ENCODE data around the gene WNK3.

Gene WNK3

GRCh38 chrX:54320067-54320466, 37.8 kb downstream of the WNK3 start:
- no peak for DNase-seq (ENCODE audit: insufficient read length, low spot score)
- TF ChIP-seq PAX5 (IDR thresholded peaks at IDR 0.05; ENCODE audit: insufficient read depth, low read length, severe bottlenecking) (no peak), POU2F2 (IDR thresholded peaks at IDR 0.05; ENCODE audit: low read depth, low read length) (no peak), POLR2AphosphoS5 (IDR thresholded peaks at IDR 0.05; ENCODE audit: low read depth, low read length) (no peak), TAF1 (IDR thresholded peaks at IDR 0.05; ENCODE audit: low read depth, low read length) (no peak), SPI1 (IDR thresholded peaks at IDR 0.05; ENCODE audit: low read depth, low read length) (no peak), POLR2A (IDR thresholded peaks at IDR 0.05; ENCODE audit: low read depth, low read length) (no peak)
- FAIRE-seq: no peak

- no peak for TF ChIP-seq SPI1 (IDR thresholded peaks at IDR 0.05; ENCODE audit: low read depth, low read length)
- no peak for TF ChIP-seq POLR2A (IDR thresholded peaks at IDR 0.05; ENCODE audit: low read depth, low read length)
- TF ChIP-seq POU2F2 (IDR thresholded peaks at IDR 0.05; ENCODE audit: low read depth, low read length): no peak
- TF ChIP-seq PAX5 (IDR thresholded peaks at IDR 0.05; ENCODE audit: insufficient read depth, low read length, severe bottlenecking): no peak
- TF ChIP-seq TAF1 (IDR thresholded peaks at IDR 0.05; ENCODE audit: low read depth, low read length): no peak
- TF ChIP-seq POLR2AphosphoS5 (IDR thresholded peaks at IDR 0.05; ENCODE audit: low read depth, low read length): no peak
- FAIRE-seq (no peak), DNase-seq (ENCODE audit: insufficient read length, low spot score) (no peak)
These were observed 51.5 kb downstream of the WNK3 start for GRCh38 chrX:54306379-54306778.

GRCh38 chrX:54301516-54301915, 56.3 kb downstream of the WNK3 start:
- FAIRE-seq: no peak
- DNase-seq (ENCODE audit: insufficient read length, low spot score): no peak
- TF ChIP-seq POLR2A (IDR thresholded peaks at IDR 0.05; ENCODE audit: low read depth, low read length): no peak
- TF ChIP-seq PAX5 (IDR thresholded peaks at IDR 0.05; ENCODE audit: insufficient read depth, low read length, severe bottlenecking): no peak
- no peak for TF ChIP-seq SPI1 (IDR thresholded peaks at IDR 0.05; ENCODE audit: low read depth, low read length)
- no peak for TF ChIP-seq POU2F2 (IDR thresholded peaks at IDR 0.05; ENCODE audit: low read depth, low read length)
- TF ChIP-seq POLR2AphosphoS5 (IDR thresholded peaks at IDR 0.05; ENCODE audit: low read depth, low read length): no peak
- no peak for TF ChIP-seq TAF1 (IDR thresholded peaks at IDR 0.05; ENCODE audit: low read depth, low read length)

GRCh38 chrX:54294306-54294705, 63.5 kb downstream of the WNK3 start:
- FAIRE-seq (no peak), DNase-seq (ENCODE audit: insufficient read length, low spot score) (no peak)
- TF ChIP-seq PAX5 (IDR thresholded peaks at IDR 0.05; ENCODE audit: insufficient read depth, low read length, severe bottlenecking) (no peak), POLR2A (IDR thresholded peaks at IDR 0.05; ENCODE audit: low read depth, low read length) (no peak), SPI1 (IDR thresholded peaks at IDR 0.05; ENCODE audit: low read depth, low read length) (no peak), POLR2AphosphoS5 (IDR thresholded peaks at IDR 0.05; ENCODE audit: low read depth, low read length) (no peak), POU2F2 (IDR thresholded peaks at IDR 0.05; ENCODE audit: low read depth, low read length) (no peak), TAF1 (IDR thresholded peaks at IDR 0.05; ENCODE audit: low read depth, low read length) (no peak)

- no peak for TF ChIP-seq POLR2AphosphoS5 (IDR thresholded peaks at IDR 0.05; ENCODE audit: low read depth, low read length)
- TF ChIP-seq SPI1 (IDR thresholded peaks at IDR 0.05; ENCODE audit: low read depth, low read length): no peak
- TF ChIP-seq POLR2A (IDR thresholded peaks at IDR 0.05; ENCODE audit: low read depth, low read length): no peak
- TF ChIP-seq POU2F2 (IDR thresholded peaks at IDR 0.05; ENCODE audit: low read depth, low read length): no peak
- no peak for TF ChIP-seq PAX5 (IDR thresholded peaks at IDR 0.05; ENCODE audit: insufficient read depth, low read length, severe bottlenecking)
- TF ChIP-seq TAF1 (IDR thresholded peaks at IDR 0.05; ENCODE audit: low read depth, low read length): no peak
- DNase-seq (ENCODE audit: insufficient read length, low spot score) (no peak), FAIRE-seq (no peak)
These were observed 65.1 kb downstream of the WNK3 start for GRCh38 chrX:54292755-54293154.

- no peak for DNase-seq (ENCODE audit: insufficient read length, low spot score)
- TF ChIP-seq TAF1 (IDR thresholded peaks at IDR 0.05; ENCODE audit: low read depth, low read length): no peak
- TF ChIP-seq POLR2AphosphoS5 (IDR thresholded peaks at IDR 0.05; ENCODE audit: low read depth, low read length): no peak
- no peak for TF ChIP-seq POU2F2 (IDR thresholded peaks at IDR 0.05; ENCODE audit: low read depth, low read length)
- TF ChIP-seq POLR2A (IDR thresholded peaks at IDR 0.05; ENCODE audit: low read depth, low read length): no peak
- no peak for TF ChIP-seq PAX5 (IDR thresholded peaks at IDR 0.05; ENCODE audit: insufficient read depth, low read length, severe bottlenecking)
- no peak for TF ChIP-seq SPI1 (IDR thresholded peaks at IDR 0.05; ENCODE audit: low read depth, low read length)
- no peak for FAIRE-seq
These were observed 66.1 kb downstream of the WNK3 start for GRCh38 chrX:54291758-54292157.

GRCh38 chrX:54288968-54289367, 68.9 kb downstream of the WNK3 start:
- FAIRE-seq (no peak), DNase-seq (ENCODE audit: insufficient read length, low spot score) (no peak)
- no peak for TF ChIP-seq TAF1 (IDR thresholded peaks at IDR 0.05; ENCODE audit: low read depth, low read length)

GRCh38 chrX:54288277-54288676, 69.6 kb downstream of the WNK3 start:
- TF ChIP-seq POLR2AphosphoS5 (IDR thresholded peaks at IDR 0.05; ENCODE audit: low read depth, low read length) (no peak), TAF1 (IDR thresholded peaks at IDR 0.05; ENCODE audit: low read depth, low read length) (no peak), SPI1 (IDR thresholded peaks at IDR 0.05; ENCODE audit: low read depth, low read length) (no peak), POU2F2 (IDR thresholded peaks at IDR 0.05; ENCODE audit: low read depth, low read length) (no peak), POLR2A (IDR thresholded peaks at IDR 0.05; ENCODE audit: low read depth, low read length) (no peak), PAX5 (IDR thresholded peaks at IDR 0.05; ENCODE audit: insufficient read depth, low read length, severe bottlenecking) (no peak)
- no peak for FAIRE-seq
- DNase-seq (ENCODE audit: insufficient read length, low spot score): no peak

- TF ChIP-seq SPI1 (IDR thresholded peaks at IDR 0.05; ENCODE audit: low read depth, low read length): no peak
- FAIRE-seq (no peak), DNase-seq (ENCODE audit: insufficient read length, low spot score) (no peak)
These were observed 76.2 kb downstream of the WNK3 start for GRCh38 chrX:54281676-54282075.

GRCh38 chrX:54280466-54280865, 77.4 kb downstream of the WNK3 start:
- TF ChIP-seq TAF1 (IDR thresholded peaks at IDR 0.05; ENCODE audit: low read depth, low read length) (no peak), POU2F2 (IDR thresholded peaks at IDR 0.05; ENCODE audit: low read depth, low read length) (no peak), PAX5 (IDR thresholded peaks at IDR 0.05; ENCODE audit: insufficient read depth, low read length, severe bottlenecking) (no peak), POLR2AphosphoS5 (IDR thresholded peaks at IDR 0.05; ENCODE audit: low read depth, low read length) (no peak), POLR2A (IDR thresholded peaks at IDR 0.05; ENCODE audit: low read depth, low read length) (no peak), SPI1 (IDR thresholded peaks at IDR 0.05; ENCODE audit: low read depth, low read length) (no peak)
- no peak for FAIRE-seq
- DNase-seq (ENCODE audit: insufficient read length, low spot score): no peak
